Neuronal stem cell (in vitro differentiated cells): ENCODE results near the gene ECHS1.
"Not testable (repeated sequence)": the region's sequence is repeated elsewhere in the genome, so short reads cannot be mapped to it uniquely, and the experiment has no call there.

ENCODE experiments used
- DNase-seq: peaks from one replicate; pipeline ENCODE4 v3.0.0-alpha.2; 2013; ENCODE audit warnings: low spot score
- H2AFZ ChIP-seq: one replicate; pipeline ENCODE4 v1.6.1; 2013; ENCODE audit warnings: mild to moderate bottlenecking, low read length, inconsistent platforms
- H2AK5ac ChIP-seq: 2 replicates; pipeline ENCODE4 v1.6.1; 2013; ENCODE audit warnings: low read depth, mild to moderate bottlenecking, inconsistent platforms, low read length, moderate library complexity, mixed read lengths
- H2BK120ac ChIP-seq: 2 replicates; pipeline ENCODE4 v1.6.1; 2013; ENCODE audit warnings: low read depth, mild to moderate bottlenecking, inconsistent platforms, low read length, moderate library complexity, mixed read lengths
- H2BK12ac ChIP-seq: one replicate; pipeline ENCODE4 v1.6.1; 2013; ENCODE audit warnings: low read length, inconsistent platforms
- H2BK15ac ChIP-seq: 2 replicates; pipeline ENCODE4 v1.6.1; 2013; ENCODE audit warnings: mild to moderate bottlenecking, low read length, inconsistent platforms, mixed read lengths
- H2BK5ac ChIP-seq: one replicate; pipeline ENCODE4 v1.6.1; 2013; ENCODE audit warnings: inconsistent platforms, mild to moderate bottlenecking, low read length, moderate library complexity
- H3K14ac ChIP-seq: one replicate; pipeline ENCODE4 v1.6.1; 2013; ENCODE audit warnings: low read length, inconsistent platforms
- H3K18ac ChIP-seq: 2 replicates; pipeline ENCODE4 v1.6.1; 2013; ENCODE audit warnings: low read length, inconsistent platforms
- H3K23ac ChIP-seq: 2 replicates; pipeline ENCODE4 v1.6.1; 2013; ENCODE audit warnings: low read depth, mild to moderate bottlenecking, mixed read lengths, low read length, inconsistent platforms; ENCODE audit not compliant: poor library complexity
- H3K27ac ChIP-seq: replicated peaks from 3 replicates; pipeline ENCODE4 v1.5.1; 2013; ENCODE audit warnings: low read length, inconsistent platforms
- H3K27me3 ChIP-seq, 3 experiments: 2 replicates each; pipeline ENCODE4 v1.6.1; 2013; ENCODE audit warnings: low read length in 3 of 3, mild to moderate bottlenecking in 2 of 3, inconsistent platforms in 1 of 3, low read depth in 1 of 3, mixed read lengths in 1 of 3, moderate library complexity in 1 of 3; ENCODE audit not compliant: control insufficient read depth in 3 of 3, insufficient read depth in 3 of 3
- H3K36me3 ChIP-seq, 2 donors: replicated peaks in 1 of 2; 2 replicates each; pipeline ENCODE4 v1.6.1; 2013; ENCODE audit warnings: low read length in 2 of 2; ENCODE audit not compliant: control insufficient read depth in 2 of 2, insufficient read depth in 2 of 2
- H3K4ac ChIP-seq: 2 replicates; pipeline ENCODE4 v1.6.1; 2013; ENCODE audit warnings: inconsistent platforms, mild to moderate bottlenecking, low read length, moderate library complexity
- H3K4me1 ChIP-seq, 2 donors: 1 replicate in 1 of 2; 2 replicates in 1 of 2; pipeline ENCODE4 v1.6.1; 2013; ENCODE audit warnings: low read length in 2 of 2, low read depth in 1 of 2; ENCODE audit not compliant: control insufficient read depth in 2 of 2, insufficient read depth in 1 of 2
- H3K4me2 ChIP-seq: one replicate; pipeline ENCODE4 v1.6.1; 2013; ENCODE audit warnings: mild to moderate bottlenecking, low read length, inconsistent platforms; ENCODE audit not compliant: insufficient read depth, poor library complexity, severe bottlenecking
- H3K4me3 ChIP-seq, 2 donors: 2 replicates each; pipeline ENCODE4 v1.5.1; 2013; ENCODE audit warnings: low read length in 2 of 2, mild to moderate bottlenecking in 2 of 2, inconsistent platforms in 1 of 2, moderate library complexity in 1 of 2
- H3K79me1 ChIP-seq: one replicate; pipeline ENCODE4 v1.6.1; 2013; ENCODE audit warnings: low read depth, mild to moderate bottlenecking, inconsistent platforms, low read length, moderate library complexity
- H3K9ac ChIP-seq: one replicate; pipeline ENCODE4 v1.6.1; 2013; ENCODE audit warnings: mild to moderate bottlenecking, low read depth, low read length, inconsistent platforms; ENCODE audit not compliant: poor library complexity
- H3K9me3 ChIP-seq, 2 donors: replicated peaks in 1 of 2; 2 replicates each; pipeline versions ENCODE3 to v1.6.1; 2013; ENCODE audit warnings: low read length in 2 of 2, mild to moderate bottlenecking in 2 of 2, inconsistent platforms in 1 of 2, low read depth in 1 of 2, mixed read lengths in 1 of 2, moderate library complexity in 1 of 2; ENCODE audit not compliant: control insufficient read depth in 2 of 2, insufficient read depth in 1 of 2
- H4K8ac ChIP-seq: one replicate; pipeline ENCODE4 v1.6.1; 2013; ENCODE audit warnings: low read depth, mild to moderate bottlenecking, inconsistent platforms, low read length, moderate library complexity
- H4K91ac ChIP-seq: one replicate; pipeline ENCODE4 v1.6.1; 2013; ENCODE audit warnings: low read length, low read depth, mild to moderate bottlenecking, inconsistent platforms; ENCODE audit not compliant: poor library complexity
- WGBS, 2 donors: extraction: QIAGEN DNeasy Blood & Tissue Kit; methylation state at CpG; one replicate each; pipeline ENCODE4 v1.1.7; 2013; ENCODE audit warnings: missing lambda C conversion rate in 2 of 2, mixed read lengths in 1 of 2; ENCODE audit not compliant: insufficient read length in 2 of 2, insufficient replicate concordance in 1 of 2; ENCODE audit errors: extremely low coverage in 2 of 2; 5-methylcytosine and 5-hydroxymethylcytosine counted together

Gene ECHS1

GRCh38 chr10:133370030-133370786 is 2.9 kb downstream of the ECHS1 start:
- Histone ChIP-seq H2BK5ac (no peak overlapping the region), H3K36me3 (peaks cover 44 to 58% of the 10 kb centered on the region in 2 donors), H2AK5ac (no peak overlapping the region), H4K91ac (no peak overlapping the region), H2AFZ (no peak overlapping the region), H3K79me1 (peaks cover 4% of the 10 kb centered on the region), H3K9me3 (peaks cover 0 to 4% of the 10 kb centered on the region in 2 donors), H3K4ac (no peak overlapping the region), H3K27ac (no peak overlapping the region), H3K4me3 (peak overlapping the region in 1 of 2 donors; percentile 36), H3K4me2 (no peak overlapping the region), H3K14ac (no peak overlapping the region), H2BK12ac (no peak overlapping the region), H3K27me3 (no peaks in the 10 kb centered on the region), H3K4me1 (peaks cover 0 to 5% of the 10 kb centered on the region in 2 donors), H4K8ac (no peak overlapping the region), H3K23ac (no peak overlapping the region), H3K9ac (peak overlapping the region; percentile 34), H2BK15ac (no peak overlapping the region), H3K18ac (no peak overlapping the region), H2BK120ac (no peak overlapping the region)
- WGBS, 2 donors = no CpG with 5 or more reads among the region's 24 CpGs
- DNase-seq = no peak

- Histone ChIP-seq H4K91ac (no peak overlapping the region), H3K4me2 (no peak overlapping the region), H3K27ac (no peak overlapping the region), H3K4ac (no peak overlapping the region), H3K14ac (peak overlapping the region; percentile 63), H2BK120ac (no peak overlapping the region), H3K9ac (peak overlapping the region; percentile 60), H3K18ac (no peak overlapping the region), H4K8ac (no peak overlapping the region), H2AK5ac (no peak overlapping the region), H3K36me3 (peaks cover 52 to 76% of the 10 kb centered on the region in 2 donors), H3K79me1 (peaks cover 4% of the 10 kb centered on the region), H2BK15ac (no peak overlapping the region), H3K27me3 (no peaks in the 10 kb centered on the region), H2BK5ac (peak overlapping the region; percentile 19), H2AFZ (no peak overlapping the region), H3K4me1 (no peaks in the 10 kb centered on the region), H2BK12ac (no peak overlapping the region), H3K9me3 (peaks cover 0 to 4% of the 10 kb centered on the region in 2 donors), H3K4me3 (no peak overlapping the region), H3K23ac (no peak overlapping the region)
- WGBS, 2 donors = no CpG with 5 or more reads among the region's 7 CpGs
- DNase-seq = no peak
Observed at GRCh38 chr10:133368153-133368552, 5.0 kb downstream of the ECHS1 start.

- not testable (repeated sequence) for H3K4ac ChIP-seq, H2AK5ac ChIP-seq, H4K8ac ChIP-seq, H3K4me3 ChIP-seq, DNase-seq, H3K4me2 ChIP-seq, H3K18ac ChIP-seq, H3K79me1 ChIP-seq, H3K27ac ChIP-seq, H2BK12ac ChIP-seq, H3K14ac ChIP-seq, H2BK5ac ChIP-seq, H2BK120ac ChIP-seq, H3K9me3 ChIP-seq, H3K27me3 ChIP-seq, H3K4me1 ChIP-seq, H2AFZ ChIP-seq, H3K9ac ChIP-seq, H3K23ac ChIP-seq, H4K91ac ChIP-seq, H2BK15ac ChIP-seq
- no CpG with 5 or more reads among the region's 7 CpGs for WGBS, 2 donors
- H3K36me3 ChIP-seq = peaks cover 58 to 83% of the 10 kb centered on the region in 2 donors
Observed at GRCh38 chr10:133367461-133367860, 5.7 kb downstream of the ECHS1 start.

GRCh38 chr10:133366751-133367150 is 6.4 kb downstream of the ECHS1 start:
- no peak overlapping the region for H4K8ac ChIP-seq
- H3K23ac ChIP-seq = no peak overlapping the region
- no peak overlapping the region for H2AK5ac ChIP-seq
- H2BK5ac ChIP-seq = peak overlapping the region; percentile 66
- no peaks in the 10 kb centered on the region for H3K4me1 ChIP-seq
- no peak overlapping the region for H3K4me2 ChIP-seq
- no peak overlapping the region for H3K9ac ChIP-seq
- peaks cover 0 to 4% of the 10 kb centered on the region in 2 donors for H3K9me3 ChIP-seq
- peaks cover 65 to 87% of the 10 kb centered on the region in 2 donors for H3K36me3 ChIP-seq
- DNase-seq = no peak
- no peak overlapping the region for H4K91ac ChIP-seq
- no peak overlapping the region for H2BK15ac ChIP-seq
- H3K18ac ChIP-seq = no peak overlapping the region
- H3K27me3 ChIP-seq = no peaks in the 10 kb centered on the region
- WGBS, 2 donors = no CpG with 5 or more reads among the region's 13 CpGs
- no peak overlapping the region for H2AFZ ChIP-seq
- no peak overlapping the region for H3K14ac ChIP-seq
- H2BK120ac ChIP-seq = no peak overlapping the region
- H3K4ac ChIP-seq = no peak overlapping the region
- no peak overlapping the region for H3K4me3 ChIP-seq
- no peaks in the 10 kb centered on the region for H3K79me1 ChIP-seq
- H3K27ac ChIP-seq = no peak overlapping the region
- no peak overlapping the region for H2BK12ac ChIP-seq
